Left kidney (tissue), 2 donors: Measurements from ENCODE around the gene MITD1. TPM values are rescaled to one million over a fixed set of nuclear protein-coding genes. Genes with fewer than 3 reads are reported as not detected.
"Not testable (repeated sequence)": the region's sequence is repeated elsewhere in the genome, so short reads cannot be mapped to it uniquely, and the experiment has no call there.

Experiments
- DNase-seq: peaks from one replicate; pipeline ENCODE4 v3.0.0-alpha.2; 2013
- polyA plus RNA-seq: library from polyadenylated mRNA; unstranded; fragments of 120-200 nt; gene quantifications from one replicate; pipeline ENCODE4 v1.2.1, GENCODE V29; 2013; ENCODE audit not compliant: insufficient read length

MITD1 gene
- polyA plus RNA-seq, 1 donor, result 59.4 TPM

DNA sequence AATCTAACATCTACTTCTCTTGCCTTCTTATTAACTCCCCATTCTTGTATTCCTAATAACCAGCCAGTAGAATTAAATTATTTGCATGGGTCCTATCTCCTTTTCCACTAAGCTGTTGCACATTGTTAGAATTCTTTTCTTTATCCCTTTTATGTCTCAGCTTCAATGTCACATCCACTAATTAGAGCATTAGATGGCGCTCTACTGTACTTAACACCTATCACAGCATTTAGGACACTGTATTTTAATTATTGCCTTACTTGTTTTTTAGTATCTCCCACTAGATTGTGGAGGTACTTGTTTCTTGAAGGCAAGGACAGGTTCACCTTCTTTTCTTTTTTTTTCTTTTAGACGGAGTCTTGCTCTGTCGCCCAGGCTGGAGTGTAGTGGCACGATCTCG is 22.3 kb downstream of the MITD1 start:
- DNase-seq, result no peak

DNA sequence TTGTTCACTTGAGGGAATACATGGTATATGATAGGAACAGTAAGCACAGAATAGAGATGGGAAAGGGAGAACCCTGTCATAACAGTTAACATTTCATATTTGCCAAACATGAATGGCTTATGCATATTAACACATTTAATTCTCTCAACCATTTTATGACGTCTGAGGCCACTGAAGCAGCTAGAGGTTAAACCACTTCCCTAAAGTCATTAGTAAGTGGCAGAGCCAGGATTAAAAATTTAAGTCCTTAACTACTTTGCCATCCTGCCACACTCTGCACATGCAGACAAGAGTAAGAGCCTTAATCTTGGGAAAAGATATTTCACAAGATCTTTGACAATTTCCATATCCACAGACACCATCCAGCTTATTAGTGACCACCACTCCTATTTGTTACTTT is 24.0 kb downstream of the MITD1 start:
- no peak for DNase-seq

DNA sequence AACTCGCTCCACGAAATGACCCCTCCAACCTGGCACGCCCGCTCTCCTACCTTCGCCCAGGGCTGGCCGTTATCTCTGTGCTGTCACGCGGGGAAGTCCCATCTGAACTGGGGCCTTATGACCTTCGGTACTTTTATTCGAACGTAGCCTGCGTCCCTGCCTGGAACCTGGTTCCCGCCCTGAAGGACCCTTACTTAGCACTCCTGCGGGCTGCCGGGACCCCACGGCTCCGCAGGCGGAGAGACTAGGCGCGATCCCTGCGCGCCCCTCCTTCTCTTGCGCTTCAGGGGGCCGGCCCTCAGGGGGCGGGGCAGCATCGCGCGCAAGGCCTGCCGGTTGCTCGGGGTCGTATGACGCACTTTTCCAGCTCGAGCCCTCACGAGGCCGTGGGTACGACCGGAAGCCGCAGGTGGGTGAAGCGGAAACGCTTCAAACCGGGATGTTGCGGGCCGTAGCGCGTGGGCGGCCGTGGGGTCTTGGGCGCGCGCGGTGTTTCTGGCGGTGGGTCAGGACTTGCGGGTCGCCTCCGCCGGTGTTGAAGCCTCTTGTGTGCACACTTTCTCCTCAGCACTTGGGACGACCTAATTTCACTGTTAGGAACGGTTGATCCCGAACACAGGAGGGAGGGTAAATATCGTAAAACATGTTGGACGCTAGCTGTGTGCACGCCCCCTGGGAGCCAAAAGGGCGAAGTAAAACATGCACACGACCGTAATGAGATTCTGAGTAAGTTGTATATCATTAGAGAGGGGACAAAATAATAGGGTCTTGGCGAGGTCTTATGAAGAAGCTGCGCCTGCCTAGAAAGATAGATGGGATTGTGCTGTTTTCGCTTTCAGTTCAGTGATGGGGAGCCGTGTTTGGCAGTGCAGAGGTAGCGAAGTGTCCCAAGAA is 26.0 kb downstream of the MITD1 start, which contains the start of the genes LIPT1 and TSGA10:
Gene LIPT1, plus strand, starts transcription at position 325 of the 894 bp plus-strand sequence. CDS start 6,991 bp downstream, outside the sequence.
Gene TSGA10, minus strand, starts transcription at position 300 of the 894 bp plus-strand sequence. CDS start 45,503 bp downstream, outside the sequence.
- DNase-seq, result peak; percentile 92

DNA sequence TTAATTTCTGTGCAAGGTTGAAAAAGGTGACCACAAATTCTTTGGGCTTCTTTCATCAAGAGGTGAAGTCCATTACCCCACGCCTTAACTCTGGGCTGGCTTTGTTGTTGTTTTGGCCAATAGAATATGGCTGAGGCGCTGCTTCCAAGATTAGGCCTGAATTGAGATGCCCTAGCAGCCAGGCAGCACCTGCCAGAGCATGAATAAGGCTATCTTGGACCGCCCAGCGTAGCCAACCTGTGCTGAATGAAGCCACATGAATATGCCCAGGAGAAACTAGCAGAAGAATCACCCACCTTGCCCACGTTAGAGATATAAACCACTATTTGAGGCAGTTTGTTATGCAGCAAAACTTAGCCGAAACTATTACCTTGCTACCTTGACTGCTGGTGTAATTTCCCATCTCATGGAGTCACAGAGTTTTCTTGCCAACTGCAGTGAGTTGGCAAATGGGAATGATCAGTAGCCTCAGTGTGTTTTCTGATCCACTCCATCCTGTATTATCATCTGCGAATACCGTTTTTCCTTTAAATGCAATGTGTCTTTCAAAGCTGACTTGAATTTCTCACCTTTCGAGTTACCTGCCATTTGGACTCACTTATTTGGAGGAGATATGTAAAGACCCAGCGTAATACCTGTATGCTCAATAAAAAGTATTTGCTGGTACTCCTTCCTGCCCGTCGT is 26.8 kb downstream of the MITD1 start:
- no peak for DNase-seq

DNA sequence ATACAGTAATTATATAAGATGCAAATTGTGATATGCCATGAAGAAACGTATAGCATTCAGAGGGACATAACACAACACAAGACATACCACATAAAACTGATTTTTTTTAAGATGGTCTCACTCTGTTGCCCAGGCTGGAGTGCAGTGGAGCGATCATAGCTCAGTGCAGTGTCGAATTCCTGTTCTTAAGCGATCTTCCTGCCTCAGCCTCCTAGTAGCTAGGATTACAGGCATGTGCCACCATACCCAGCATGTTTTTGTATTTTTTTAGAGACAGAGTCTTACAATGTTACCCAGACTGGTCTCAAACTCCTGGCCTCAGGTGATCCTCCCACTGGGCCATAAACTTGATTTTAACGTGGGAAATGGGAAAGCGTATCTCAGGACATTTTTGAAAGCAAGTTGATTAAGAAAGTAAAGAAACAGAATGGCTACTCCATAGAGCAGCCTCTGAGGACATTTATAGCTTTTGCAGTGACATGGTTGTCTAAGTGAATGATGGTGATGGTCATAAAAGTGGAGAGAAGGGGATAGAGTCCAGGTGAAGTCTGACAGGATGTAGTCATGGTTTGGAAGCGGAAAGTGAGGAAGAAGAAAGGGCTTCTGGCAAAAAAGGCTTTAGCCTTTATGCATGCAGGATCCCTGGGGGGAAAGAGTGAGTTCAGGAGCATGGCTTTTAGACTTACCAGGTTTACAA is 28.5 kb downstream of the MITD1 start:
- DNase-seq, result no peak

DNA sequence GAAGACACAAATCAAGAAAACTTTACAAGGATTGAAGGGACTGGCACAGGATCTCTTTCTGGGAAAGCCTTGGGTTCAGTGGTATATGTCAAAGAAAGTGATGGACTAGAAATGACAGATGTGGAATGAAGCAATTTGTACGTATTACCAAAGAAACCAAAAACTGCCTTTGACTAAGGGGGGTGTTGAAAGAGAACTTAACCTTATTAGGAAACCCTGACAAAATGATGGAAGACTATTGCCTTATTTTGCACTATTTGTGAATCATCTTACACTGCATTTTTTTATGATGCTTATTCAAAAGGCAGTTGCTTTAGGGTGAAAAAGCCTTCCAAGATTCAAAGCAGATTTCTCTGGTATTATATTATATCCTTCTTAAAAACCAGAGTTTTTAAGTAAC is 30.2 kb downstream of the MITD1 start:
- no peak for DNase-seq

DNA sequence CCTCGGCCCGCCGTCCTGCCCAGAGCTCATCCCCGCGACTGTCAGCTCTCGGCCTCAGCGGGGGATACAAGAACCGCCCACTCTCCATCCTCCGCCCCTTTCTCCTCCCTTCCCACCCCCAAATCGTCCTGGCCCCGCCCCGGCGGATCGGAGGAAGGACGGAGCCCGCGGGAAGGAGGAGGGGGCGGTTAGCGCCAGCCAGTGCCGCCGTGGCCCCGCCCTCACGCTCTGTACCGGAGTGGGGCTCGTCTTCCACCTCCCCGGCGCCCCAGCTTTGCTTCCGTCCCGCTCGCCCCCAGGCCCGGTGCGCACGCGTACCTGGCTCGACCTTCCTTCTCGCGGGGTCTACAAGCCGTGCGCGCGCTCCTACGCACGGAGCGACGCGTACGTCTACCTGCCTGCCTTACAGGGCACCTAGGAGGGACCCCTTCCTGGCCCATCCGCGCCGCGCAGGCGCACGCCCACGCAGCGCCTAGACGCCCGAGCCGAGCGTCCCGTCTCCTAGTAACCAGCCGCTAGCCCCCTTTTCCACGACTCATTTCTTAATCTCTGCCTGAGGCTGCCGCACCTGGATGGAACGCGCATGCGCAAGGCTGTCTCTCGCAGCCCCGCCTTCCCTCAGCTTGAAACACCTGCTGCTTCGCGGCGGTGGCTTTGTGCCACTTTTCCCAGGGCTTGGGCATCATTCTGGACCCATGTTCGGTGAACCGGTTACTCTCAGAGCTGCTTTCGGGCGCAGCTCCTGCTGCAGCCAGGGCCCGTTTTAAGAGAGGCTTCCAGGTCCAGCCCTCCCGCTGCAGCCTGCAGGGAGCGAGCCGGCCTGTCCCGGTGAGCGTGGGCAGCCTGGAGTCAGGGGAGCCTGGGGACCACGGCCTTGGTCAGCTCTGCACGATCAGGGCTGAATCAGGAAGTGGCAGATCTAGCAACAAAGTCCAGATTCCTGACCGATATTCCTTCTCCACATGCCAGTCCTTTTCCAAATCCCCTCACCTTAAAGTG is 39.4 kb downstream of the MITD1 start, which contains the start of gene C2orf15:
Gene C2orf15, plus strand, starts transcription at position 598 of the 999 bp plus-strand sequence. CDS start 8,852 bp downstream, outside the sequence.
- peak; percentile 93 for DNase-seq

DNA sequence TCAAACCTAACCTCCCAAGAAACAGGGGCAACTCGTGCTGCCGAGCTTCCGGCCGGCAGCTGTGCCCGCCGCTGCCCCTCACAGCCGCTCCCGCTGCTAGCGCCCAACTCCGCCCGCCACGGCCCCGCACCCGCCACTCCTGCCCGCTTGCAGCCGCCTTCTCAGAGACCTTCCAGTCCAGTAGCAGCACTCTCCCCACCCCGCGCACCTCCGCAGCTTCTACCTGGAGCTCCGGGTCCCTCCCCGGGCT is 40.1 kb downstream of the MITD1 start:
- no peak for DNase-seq

DNA sequence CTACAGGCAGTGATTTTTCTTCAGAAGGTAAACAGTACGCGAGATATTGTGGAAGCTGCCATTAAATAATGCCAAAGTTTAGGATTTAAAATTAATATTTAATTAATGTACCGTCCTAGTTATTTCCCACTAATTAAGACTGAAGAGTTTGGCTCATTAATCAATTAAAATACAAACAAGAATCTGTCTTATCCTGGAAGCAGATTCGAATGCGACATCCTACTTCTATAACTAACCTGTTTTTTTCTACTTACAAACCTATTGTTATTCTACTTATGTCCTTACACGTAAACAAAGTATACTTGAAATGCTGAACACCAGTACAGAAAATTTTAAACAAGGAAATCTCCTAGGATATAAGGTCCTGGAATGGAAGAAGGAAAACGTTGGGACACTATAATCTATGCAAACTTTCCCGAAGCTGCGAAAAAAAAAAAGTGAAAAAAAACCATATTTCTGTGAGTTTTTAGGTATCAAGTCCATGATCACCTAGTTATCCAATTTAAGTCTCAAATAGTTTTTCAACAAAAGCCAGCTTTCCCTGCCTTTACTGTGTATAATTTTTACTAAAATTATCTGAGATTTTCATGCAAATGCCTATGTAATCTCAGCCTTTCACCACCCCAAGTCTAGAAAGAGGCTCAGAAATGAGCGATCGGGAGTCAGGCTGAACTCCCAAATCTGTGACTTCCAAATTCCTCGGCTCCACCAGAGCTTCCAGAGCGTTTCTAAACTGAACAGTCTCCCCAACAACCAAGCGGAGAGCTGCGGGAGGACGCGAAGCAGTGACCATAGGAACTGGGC is 40.6 kb downstream of the MITD1 start:
- DNase-seq, result no peak

DNA sequence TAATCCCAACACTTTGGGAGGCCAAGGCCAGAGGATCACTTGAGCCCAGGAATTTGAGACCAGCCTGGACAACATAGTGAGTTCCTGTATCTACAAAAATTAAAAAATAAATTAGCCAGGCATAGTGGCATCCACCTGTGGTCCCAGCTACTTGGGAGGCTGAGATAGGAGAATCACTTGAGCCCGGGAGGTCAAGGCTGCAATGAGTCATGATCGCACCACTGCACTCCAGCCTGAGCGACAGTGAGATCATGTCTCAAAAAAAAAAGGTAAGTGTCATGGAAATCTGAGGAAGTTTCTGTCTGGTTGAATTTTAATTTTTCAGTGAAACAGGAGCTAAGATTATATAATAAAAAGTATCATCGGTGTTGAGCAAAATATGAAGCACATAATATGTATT is 41.9 kb downstream of the MITD1 start:
- no peak for DNase-seq

DNA sequence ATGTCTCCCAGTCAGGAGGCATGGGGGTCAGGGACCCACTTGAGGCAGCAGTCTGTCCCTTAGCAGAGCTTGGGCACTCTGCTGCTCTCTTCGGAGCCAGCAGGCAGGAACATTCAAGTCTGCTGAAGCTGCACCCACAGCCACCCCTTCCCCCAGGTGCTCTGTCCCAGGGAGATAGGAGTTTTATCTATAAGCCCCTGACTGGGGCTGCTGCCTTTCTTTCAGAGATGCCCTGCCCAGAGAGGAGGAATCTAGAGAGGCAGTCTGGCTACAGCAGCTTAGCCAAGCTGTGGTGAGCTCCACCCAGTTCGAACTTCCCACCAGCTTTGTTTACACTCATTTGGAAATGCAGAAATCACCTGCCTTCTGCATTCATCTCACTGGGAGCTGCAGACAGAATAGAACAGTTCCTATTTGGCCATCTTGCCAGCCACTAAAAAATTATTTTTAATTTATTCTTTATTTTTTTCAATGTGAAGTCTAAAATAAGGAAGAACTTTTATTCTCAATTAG is 45.8 kb downstream of the MITD1 start:
- not testable (repeated sequence) for DNase-seq

DNA sequence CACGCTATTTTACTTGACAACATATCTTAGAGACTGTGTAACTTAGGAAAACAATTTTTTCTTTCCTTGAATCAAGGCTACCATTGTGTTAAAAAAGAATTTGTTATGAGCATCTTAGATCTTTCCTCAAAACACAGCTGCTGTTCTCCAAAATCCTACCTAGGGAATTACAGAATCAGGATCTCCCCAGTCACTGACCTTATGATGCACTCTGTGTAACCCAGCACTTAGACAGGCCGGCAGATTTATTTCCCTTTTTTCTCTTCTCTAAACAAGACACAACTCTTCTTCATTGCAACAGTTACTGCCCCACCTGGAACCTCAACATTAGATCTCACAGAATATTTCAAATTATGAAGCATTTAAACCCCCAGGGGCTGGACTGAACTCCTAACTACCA is 52.9 kb downstream of the MITD1 start:
- no peak for DNase-seq

Other genes starting within 250 kb of the MITD1 start
- 2.5 TPM for gene CRACDL, start 244.8 kb downstream of the MITD1 start, polyA plus RNA-seq
- gene C2orf15, start 39.4 kb downstream of the MITD1 start, polyA plus RNA-seq, result 12.8 TPM
- 24.8 TPM for gene TSGA10, start 26.1 kb downstream of the MITD1 start, polyA plus RNA-seq
- 18.7 TPM for gene LIPT1, start 26.1 kb downstream of the MITD1 start, polyA plus RNA-seq
- gene MRPL30, start 126 bp upstream of the MITD1 start, polyA plus RNA-seq, result 57.3 TPM
- 1.0 TPM for gene LYG2, start 74.6 kb upstream of the MITD1 start, polyA plus RNA-seq
- gene LYG1, start 120.1 kb upstream of the MITD1 start, polyA plus RNA-seq, result 4.2 TPM
- 46.2 TPM for gene TXNDC9, start 155.3 kb upstream of the MITD1 start, polyA plus RNA-seq
- gene EIF5B, start 156.3 kb upstream of the MITD1 start, polyA plus RNA-seq, result 84.8 TPM